Trophoblast cell (in vitro differentiated cells and primary cell): ENCODE results near the gene SMG9.

ENCODE experiments used
- DNase-seq, 2 donors: peaks; one replicate each; pipeline ENCODE4 v3.0.0-alpha.2; 2016
- H2AFZ ChIP-seq: 2 replicates; pipeline ENCODE4 v1.6.1; 2013; ENCODE audit warnings: low read length, moderate library complexity, mild to moderate bottlenecking; ENCODE audit not compliant: insufficient read depth, poor library complexity
- H2AK5ac ChIP-seq: 2 replicates; pipeline ENCODE4 v1.6.1; 2013; ENCODE audit warnings: mild to moderate bottlenecking, low read length
- H2BK120ac ChIP-seq: 2 replicates; pipeline ENCODE4 v1.6.1; 2013; ENCODE audit warnings: low read length, mild to moderate bottlenecking, moderate library complexity; ENCODE audit not compliant: insufficient read depth, poor library complexity
- H2BK12ac ChIP-seq: 2 replicates; pipeline ENCODE4 v1.6.1; 2013; ENCODE audit warnings: mild to moderate bottlenecking, low read length, moderate library complexity
- H2BK5ac ChIP-seq: 2 replicates; pipeline ENCODE4 v1.6.1; 2013; ENCODE audit warnings: low read length, low read depth, moderate library complexity, mild to moderate bottlenecking; ENCODE audit not compliant: poor library complexity
- H3K14ac ChIP-seq: 2 replicates; pipeline ENCODE4 v1.6.1; 2013; ENCODE audit warnings: mild to moderate bottlenecking, low read length
- H3K18ac ChIP-seq: 2 replicates; pipeline ENCODE4 v1.6.1; 2013; ENCODE audit warnings: mild to moderate bottlenecking, low read length
- H3K23ac ChIP-seq: 2 replicates; pipeline ENCODE4 v1.6.1; 2013; ENCODE audit warnings: low read length
- H3K27ac ChIP-seq: 2 replicates; pipeline ENCODE4 v1.5.1; 2013; ENCODE audit warnings: low read depth, mild to moderate bottlenecking, inconsistent platforms, low read length, moderate library complexity
- H3K27me3 ChIP-seq: 2 replicates; pipeline ENCODE4 v1.6.1; 2013; ENCODE audit warnings: inconsistent platforms, mild to moderate bottlenecking, low read length, moderate library complexity; ENCODE audit not compliant: insufficient read depth
- H3K36me3 ChIP-seq, 2 experiments: 1 replicate in 1 of 2; 2 replicates in 1 of 2; pipeline ENCODE4 v1.6.1; 2013; ENCODE audit warnings: low read length in 2 of 2, mild to moderate bottlenecking in 2 of 2, moderate library complexity in 1 of 2; ENCODE audit not compliant: insufficient read depth in 2 of 2, control insufficient read depth in 1 of 2
- H3K4ac ChIP-seq: 2 replicates; pipeline ENCODE4 v1.6.1; 2013; ENCODE audit warnings: low read depth, mild to moderate bottlenecking, low read length, moderate library complexity
- H3K4me1 ChIP-seq, 2 experiments: 1 replicate in 1 of 2; 2 replicates in 1 of 2; pipeline ENCODE4 v1.6.1; 2013; ENCODE audit warnings: low read length in 2 of 2, mild to moderate bottlenecking in 2 of 2, moderate library complexity in 1 of 2; ENCODE audit not compliant: insufficient read depth in 2 of 2, control insufficient read depth in 1 of 2
- H3K4me2 ChIP-seq: 2 replicates; pipeline ENCODE4 v1.6.1; 2013; ENCODE audit warnings: inconsistent platforms, mild to moderate bottlenecking, low read length, moderate library complexity
- H3K4me3 ChIP-seq: 2 replicates; pipeline ENCODE4 v1.5.1; 2013; ENCODE audit warnings: mild to moderate bottlenecking, low read depth, low read length, inconsistent platforms
- H3K79me1 ChIP-seq: one replicate; pipeline ENCODE4 v1.6.1; 2013; ENCODE audit warnings: low read length
- H3K79me2 ChIP-seq: 2 replicates; pipeline ENCODE4 v1.6.1; 2013; ENCODE audit warnings: low read length, mild to moderate bottlenecking; ENCODE audit not compliant: control insufficient read depth, insufficient read depth, poor library complexity
- H3K9ac ChIP-seq: 2 replicates; pipeline ENCODE4 v1.6.1; 2013; ENCODE audit warnings: mild to moderate bottlenecking, low read length
- H3K9me3 ChIP-seq: 2 replicates; pipeline ENCODE4 v1.6.1; 2013; ENCODE audit warnings: low read depth, mild to moderate bottlenecking, control low read depth, inconsistent platforms, low read length; ENCODE audit not compliant: insufficient read depth
- H4K12ac ChIP-seq: 2 replicates; pipeline ENCODE4 v1.6.1; 2013; ENCODE audit warnings: low read depth, mild to moderate bottlenecking, low read length, moderate library complexity
- H4K8ac ChIP-seq: 2 replicates; pipeline ENCODE4 v1.6.1; 2013; ENCODE audit warnings: low read depth, mild to moderate bottlenecking, low read length, moderate library complexity
- H4K91ac ChIP-seq: one replicate; pipeline ENCODE4 v1.6.1; 2013; ENCODE audit warnings: low read depth, mild to moderate bottlenecking, low read length, moderate library complexity
- WGBS: extraction: QIAGEN DNeasy Blood & Tissue Kit; methylation state at CpG from one replicate; pipeline ENCODE4 v1.1.7; 2013; ENCODE audit warnings: missing lambda C conversion rate; ENCODE audit not compliant: insufficient read length, insufficient coverage; ENCODE audit errors: extremely low coverage; 5-methylcytosine and 5-hydroxymethylcytosine counted together

Gene SMG9

GRCh38 chr19:43790587-43790986, 35.8 kb upstream of the SMG9 start:
- H2BK12ac ChIP-seq: no peak overlapping the region
- no CpG with 5 or more reads among the region's 3 CpGs for whole genome bisulfite sequencing
- no peak overlapping the region for H3K4me2 ChIP-seq
- no peak for DNase-seq
- H4K12ac ChIP-seq: no peak overlapping the region
- no peaks in the 10 kb centered on the region for H3K4me1 ChIP-seq
- H2AFZ ChIP-seq: no peak overlapping the region
- H3K4ac ChIP-seq: no peak overlapping the region
- H2BK5ac ChIP-seq: no peak overlapping the region
- H3K36me3 ChIP-seq: no peaks in the 10 kb centered on the region
- no peak overlapping the region for H4K8ac ChIP-seq
- no peaks in the 10 kb centered on the region for H3K9me3 ChIP-seq
- no peak overlapping the region for H3K18ac ChIP-seq
- no peak overlapping the region for H3K23ac ChIP-seq
- no peak overlapping the region for H2BK120ac ChIP-seq
- no peaks in the 10 kb centered on the region for H3K79me2 ChIP-seq
- no peak overlapping the region for H3K14ac ChIP-seq
- H3K9ac ChIP-seq: no peak overlapping the region
- H3K4me3 ChIP-seq: no peak overlapping the region
- no peaks in the 10 kb centered on the region for H3K27me3 ChIP-seq
- no peak overlapping the region for H3K27ac ChIP-seq
- no peak overlapping the region for H4K91ac ChIP-seq
- no peak overlapping the region for H2AK5ac ChIP-seq
- no peaks in the 10 kb centered on the region for H3K79me1 ChIP-seq

- no peak overlapping the region for H2AK5ac ChIP-seq
- H3K4me1 ChIP-seq: peaks cover 9 to 10% of the 10 kb centered on the region in 2 experiments
- no peak overlapping the region for H4K91ac ChIP-seq
- WGBS: no CpG with 5 or more reads among the region's 3 CpGs
- no peak overlapping the region for H3K9ac ChIP-seq
- no peak overlapping the region for H3K4ac ChIP-seq
- H3K9me3 ChIP-seq: no peaks in the 10 kb centered on the region
- H3K27me3 ChIP-seq: no peaks in the 10 kb centered on the region
- H3K4me2 ChIP-seq: no peak overlapping the region
- no peak overlapping the region for H2BK12ac ChIP-seq
- H3K4me3 ChIP-seq: no peak overlapping the region
- H2BK5ac ChIP-seq: no peak overlapping the region
- no peak overlapping the region for H2BK120ac ChIP-seq
- no peak overlapping the region for H2AFZ ChIP-seq
- DNase-seq: peak in 1 of 2 donors; percentile 61
- H3K14ac ChIP-seq: no peak overlapping the region
- H3K23ac ChIP-seq: no peak overlapping the region
- H3K79me1 ChIP-seq: peaks cover 8% of the 10 kb centered on the region
- no peaks in the 10 kb centered on the region for H3K36me3 ChIP-seq
- no peak overlapping the region for H3K27ac ChIP-seq
- no peak overlapping the region for H4K8ac ChIP-seq
- no peak overlapping the region for H3K18ac ChIP-seq
- no peaks in the 10 kb centered on the region for H3K79me2 ChIP-seq
- H4K12ac ChIP-seq: no peak overlapping the region
Measured at GRCh38 chr19:43789029-43789428, 34.3 kb upstream of the SMG9 start.

GRCh38 chr19:43786665-43787064, 31.9 kb upstream of the SMG9 start:
- no peak overlapping the region for H3K18ac ChIP-seq
- H2BK12ac ChIP-seq: no peak overlapping the region
- H3K9me3 ChIP-seq: peaks cover 8% of the 10 kb centered on the region
- no peak overlapping the region for H3K4ac ChIP-seq
- H2AK5ac ChIP-seq: no peak overlapping the region
- no peaks in the 10 kb centered on the region for H3K27me3 ChIP-seq
- no peaks in the 10 kb centered on the region for H3K79me2 ChIP-seq
- H4K12ac ChIP-seq: no peak overlapping the region
- no CpG with 5 or more reads among the region's 1 CpG for WGBS
- peaks cover 12 to 20% of the 10 kb centered on the region in 2 experiments for H3K4me1 ChIP-seq
- no peak overlapping the region for H2AFZ ChIP-seq
- peaks cover 18% of the 10 kb centered on the region for H3K79me1 ChIP-seq
- no peak for DNase-seq
- no peak overlapping the region for H2BK120ac ChIP-seq
- H3K36me3 ChIP-seq: no peaks in the 10 kb centered on the region
- no peak overlapping the region for H4K91ac ChIP-seq
- no peak overlapping the region for H3K4me2 ChIP-seq
- no peak overlapping the region for H3K23ac ChIP-seq
- no peak overlapping the region for H3K9ac ChIP-seq
- H2BK5ac ChIP-seq: no peak overlapping the region
- H3K27ac ChIP-seq: no peak overlapping the region
- H4K8ac ChIP-seq: no peak overlapping the region
- H3K14ac ChIP-seq: no peak overlapping the region
- no peak overlapping the region for H3K4me3 ChIP-seq

- H3K4me2 ChIP-seq: no peak overlapping the region
- H4K12ac ChIP-seq: peak overlapping the region; percentile 72
- H3K23ac ChIP-seq: no peak overlapping the region
- H3K4me1 ChIP-seq: peaks cover 18 to 24% of the 10 kb centered on the region in 2 experiments
- H2AFZ ChIP-seq: peak overlapping the region; percentile 37
- WGBS: no CpG with 5 or more reads among the region's 10 CpGs
- peak overlapping the region; percentile 92 for H2BK5ac ChIP-seq
- H3K4ac ChIP-seq: peak overlapping the region; percentile 54
- H3K18ac ChIP-seq: peak overlapping the region; percentile 58
- peaks cover 30% of the 10 kb centered on the region for H3K79me1 ChIP-seq
- no peak overlapping the region for H3K9ac ChIP-seq
- peak overlapping the region; percentile 88 for H4K8ac ChIP-seq
- H2AK5ac ChIP-seq: peak overlapping the region; percentile 65
- H3K14ac ChIP-seq: peak overlapping the region; percentile 79
- H3K36me3 ChIP-seq: no peaks in the 10 kb centered on the region
- peak overlapping the region; percentile 93 for H2BK120ac ChIP-seq
- H4K91ac ChIP-seq: peak overlapping the region; percentile 93
- H3K9me3 ChIP-seq: peaks cover 10% of the 10 kb centered on the region
- peak overlapping the region; percentile 92 for H3K27ac ChIP-seq
- no peaks in the 10 kb centered on the region for H3K27me3 ChIP-seq
- no peaks in the 10 kb centered on the region for H3K79me2 ChIP-seq
- no peak overlapping the region for H3K4me3 ChIP-seq
- peak; percentile 84 to 92 for DNase-seq
- H2BK12ac ChIP-seq: peak overlapping the region; percentile 68
Measured at GRCh38 chr19:43784981-43785808, 30.4 kb upstream of the SMG9 start.
